H9 (cell line): ENCODE results near the gene MRPS23. TPM values are rescaled to one million over a fixed set of nuclear protein-coding genes. Genes with fewer than 3 reads are reported as not detected.

Experiments used
- DNase-seq: peaks from one replicate; pipeline ENCODE4 v3.0.0-alpha.2; 2017
- H2AFZ ChIP-seq: one replicate; pipeline ENCODE4 v1.6.1; 2013; ENCODE audit warnings: mild to moderate bottlenecking, low read length, control low read depth, moderate library complexity
- H2AK5ac ChIP-seq: 2 replicates; pipeline ENCODE4 v1.6.1; 2013; ENCODE audit warnings: low read length, control low read depth, mixed read lengths; ENCODE audit not compliant: insufficient read length
- H2BK120ac ChIP-seq: one replicate; pipeline ENCODE4 v1.6.1; 2013; ENCODE audit warnings: low read depth, mild to moderate bottlenecking, low read length, control low read depth, inconsistent platforms; ENCODE audit not compliant: poor library complexity, severe bottlenecking
- H2BK12ac ChIP-seq: 2 replicates; pipeline ENCODE4 v1.6.1; 2013; ENCODE audit warnings: low read length, control low read depth, mixed read lengths, low read depth; ENCODE audit not compliant: insufficient read length
- H2BK15ac ChIP-seq: 2 replicates; pipeline ENCODE4 v1.6.1; 2013; ENCODE audit warnings: low read depth, low read length, control low read depth
- H2BK20ac ChIP-seq: one replicate; pipeline ENCODE4 v1.6.1; 2013; ENCODE audit warnings: low read depth, mild to moderate bottlenecking, low read length, control low read depth, inconsistent platforms; ENCODE audit not compliant: poor library complexity, severe bottlenecking
- H2BK5ac ChIP-seq: 2 replicates; pipeline ENCODE4 v1.6.1; 2013; ENCODE audit warnings: low read length, control low read depth, mixed read lengths; ENCODE audit not compliant: insufficient read length
- H3K14ac ChIP-seq: 2 replicates; pipeline ENCODE4 v1.6.1; 2013; ENCODE audit warnings: low read length, control low read depth; ENCODE audit not compliant: insufficient read depth
- H3K18ac ChIP-seq: 2 replicates; pipeline ENCODE4 v1.6.1; 2013; ENCODE audit warnings: low read depth, mild to moderate bottlenecking, mixed read lengths, low read length, control low read depth; ENCODE audit not compliant: insufficient read length
- H3K23ac ChIP-seq: 2 replicates; pipeline ENCODE4 v1.6.1; 2013; ENCODE audit warnings: low read length, control low read depth, mixed read lengths, low read depth; ENCODE audit not compliant: insufficient read length
- H3K23me2 ChIP-seq: 2 replicates; pipeline ENCODE4 v1.6.1; 2013; ENCODE audit warnings: low read depth, mild to moderate bottlenecking, mixed read lengths, low read length, control low read depth; ENCODE audit not compliant: insufficient read length, poor library complexity, severe bottlenecking
- H3K27ac ChIP-seq: 2 replicates; pipeline ENCODE4 v1.5.1; 2013; ENCODE audit warnings: low read length, control low read depth, mixed read lengths, low read depth; ENCODE audit not compliant: insufficient read length
- H3K27me3 ChIP-seq: 2 replicates; pipeline ENCODE4 v1.6.1; 2013; ENCODE audit warnings: low read length, control low read depth, inconsistent platforms; ENCODE audit not compliant: insufficient read depth
- H3K4ac ChIP-seq: 2 replicates; pipeline ENCODE4 v1.6.1; 2013; ENCODE audit warnings: low read depth, mild to moderate bottlenecking, control low read depth, inconsistent platforms, low read length, moderate library complexity
- H3K4me1 ChIP-seq: 2 replicates; pipeline ENCODE4 v1.6.1; 2013; ENCODE audit warnings: low read length, control low read depth, inconsistent platforms; ENCODE audit not compliant: insufficient read depth
- H3K4me2 ChIP-seq: 2 replicates; pipeline ENCODE4 v1.6.1; 2013; ENCODE audit warnings: low read length, control low read depth, mixed read lengths; ENCODE audit not compliant: insufficient read length, insufficient read depth
- H3K56ac ChIP-seq: 2 replicates; pipeline ENCODE4 v1.6.1; 2013; ENCODE audit warnings: low read depth, mild to moderate bottlenecking, mixed read lengths, low read length, control low read depth; ENCODE audit not compliant: insufficient read length
- H3K79me1 ChIP-seq: 2 replicates; pipeline ENCODE4 v1.6.1; 2013; ENCODE audit warnings: low read depth, mild to moderate bottlenecking, moderate library complexity, low read length, control low read depth, inconsistent platforms; ENCODE audit not compliant: insufficient read depth, poor library complexity, severe bottlenecking
- H3K79me2 ChIP-seq: 2 replicates; pipeline ENCODE4 v1.6.1; 2013; ENCODE audit warnings: low read length, control low read depth, inconsistent platforms; ENCODE audit not compliant: insufficient read depth
- H3K9ac ChIP-seq: 2 replicates; pipeline ENCODE4 v1.6.1; 2013; ENCODE audit warnings: low read length, control low read depth, mixed read lengths; ENCODE audit not compliant: insufficient read length; ENCODE audit errors: extremely low read depth
- H3K9me3 ChIP-seq: one replicate; pipeline ENCODE4 v1.6.1; 2013; ENCODE audit warnings: low read depth, low read length, inconsistent platforms; ENCODE audit not compliant: control insufficient read depth
- H3T11ph ChIP-seq: one replicate; pipeline ENCODE4 v1.6.1; 2013; ENCODE audit warnings: mild to moderate bottlenecking, low read length, control low read depth, inconsistent platforms
- H4K20me1 ChIP-seq: one replicate; pipeline ENCODE4 v1.6.1; 2013; ENCODE audit not compliant: control insufficient read depth, insufficient read length, insufficient read depth
- H4K5ac ChIP-seq: 2 replicates; pipeline ENCODE4 v1.6.1; 2013; ENCODE audit warnings: low read depth, mild to moderate bottlenecking, mixed read lengths, low read length, control low read depth; ENCODE audit not compliant: insufficient read length
- H4K8ac ChIP-seq: replicated peaks from 2 replicates; pipeline ENCODE4 v1.6.1; 2013; ENCODE audit warnings: low read length, control low read depth, mixed read lengths, low read depth; ENCODE audit not compliant: insufficient read length
- H4K91ac ChIP-seq: 2 replicates; pipeline ENCODE4 v1.6.1; 2013; ENCODE audit warnings: low read depth, mild to moderate bottlenecking, moderate library complexity, mixed read lengths, low read length, control low read depth; ENCODE audit not compliant: insufficient read length
- H3K27ac Mint-ChIP-seq, 3 experiments: 2 replicates in 2 of 3; 3 replicates in 1 of 3; pipeline ENCODE4 v1.8.0; 2020 to 2021; ENCODE audit warnings: mixed read lengths in 3 of 3, mild to moderate bottlenecking in 1 of 3, moderate library complexity in 1 of 3
- H3K27me3 Mint-ChIP-seq: 2 replicates; pipeline ENCODE4 v1.8.0; 2021; ENCODE audit warnings: low read depth, mild to moderate bottlenecking, moderate library complexity, mixed read lengths
- H3K36me3 Mint-ChIP-seq, 3 experiments: 2 replicates in 2 of 3; 3 replicates in 1 of 3; pipeline ENCODE4 v1.8.0; 2020 to 2021; ENCODE audit warnings: low read depth in 3 of 3, mixed read lengths in 3 of 3; ENCODE audit not compliant: insufficient read depth in 1 of 3
- H3K4me1 Mint-ChIP-seq, 2 experiments: 2 replicates each; pipeline ENCODE4 v1.8.0; 2020; ENCODE audit warnings: mixed read lengths in 2 of 2
- H3K4me3 Mint-ChIP-seq, 2 experiments: 2 replicates in 1 of 2; 3 replicates in 1 of 2; pipeline ENCODE4 v1.8.0; 2020 to 2021; ENCODE audit warnings: mild to moderate bottlenecking in 2 of 2, mixed read lengths in 2 of 2, moderate library complexity in 1 of 2
- H3K9me3 Mint-ChIP-seq, 2 experiments: 2 replicates in 1 of 2; 3 replicates in 1 of 2; pipeline ENCODE4 v1.8.0; 2020; ENCODE audit warnings: mild to moderate bottlenecking in 2 of 2, mixed read lengths in 2 of 2, moderate library complexity in 1 of 2
- WGBS: extraction: QIAGEN DNeasy Blood & Tissue Kit; methylation state at CpG from one replicate; pipeline ENCODE4 v1.1.7; 2013; ENCODE audit warnings: missing lambda C conversion rate, low lambda C conversion rate, mixed read lengths; ENCODE audit not compliant: insufficient read length; ENCODE audit errors: extremely low coverage; 5-methylcytosine and 5-hydroxymethylcytosine counted together
- total RNA-seq: library from RNA; stranded (reverse); gene quantifications from 2 replicates; pipeline ENCODE4 v1.2.1, GENCODE V29; 2021
- TF ChIP-seq, protein P1 (sequence below): fragments of 200-600 bp; sonication (generic); conservative IDR thresholded peaks from 3 replicates; pipeline ENCODE4 v1.8.0; 2021; ENCODE audit warnings: antibody characterized with exemption, mild to moderate bottlenecking

The MRPS23 gene
- total RNA-seq, 1 experiment from 2014 or later = 62.0 TPM

DNA sequence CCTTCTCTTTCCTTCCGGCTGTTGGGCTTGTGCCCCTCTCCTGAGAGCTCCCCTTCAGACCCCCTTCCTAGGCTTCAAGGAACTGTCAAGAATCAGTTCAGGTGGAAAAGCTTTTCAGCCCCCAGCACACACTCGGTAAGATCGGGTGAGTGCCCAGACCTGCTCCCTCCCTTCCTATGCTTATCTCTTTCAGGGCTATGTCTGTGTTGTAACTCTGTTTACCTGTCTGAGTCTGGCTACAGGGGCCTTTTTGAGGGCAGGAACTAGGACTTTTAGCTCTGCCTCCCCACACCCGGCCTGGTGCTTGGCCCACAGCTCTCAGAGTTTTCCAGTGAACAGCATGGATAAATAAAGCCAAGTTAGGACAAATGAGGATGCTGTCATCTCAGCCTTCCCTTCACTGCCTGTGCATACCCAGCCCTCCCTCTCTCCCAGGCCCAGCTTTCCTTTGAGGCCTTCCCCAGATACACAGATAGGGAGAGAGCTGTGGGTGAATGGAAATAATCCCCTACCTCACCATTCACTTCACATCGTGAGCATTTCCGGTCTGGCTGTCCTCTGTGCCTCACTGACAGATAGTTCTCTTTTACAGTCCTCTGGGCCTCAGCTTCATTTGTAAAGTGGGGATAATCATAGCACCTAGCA, 5.7 kb upstream of the MRPS23 start:
- peak overlapping the region in 2 of 3 experiments; percentile 7 to 28; a peak in 2 of 7 replicates for H3K27ac Mint-ChIP-seq
- no peak for DNase-seq
- Histone ChIP-seq H3K9me3 (no peaks in the 10 kb centered on the region), H3K18ac (no peak overlapping the region), H4K20me1 (no peaks in the 10 kb centered on the region), H2BK120ac (no peak overlapping the region), H3K56ac (no peak overlapping the region), H4K8ac (no peak overlapping the region), H2BK15ac (no peak overlapping the region), H3T11ph (no peak overlapping the region), H4K91ac (no peak overlapping the region), H3K79me1 (no peaks in the 10 kb centered on the region), H2AFZ (no peak overlapping the region), H3K27ac (no peak overlapping the region), H2AK5ac (no peak overlapping the region), H3K27me3 (no peaks in the 10 kb centered on the region), H2BK12ac (no peak overlapping the region), H3K4me2 (no peak overlapping the region), H2BK20ac (no peak overlapping the region), H3K4ac (no peak overlapping the region), H3K9ac (no peak overlapping the region), H3K4me1 (peaks cover 2% of the 10 kb centered on the region; the same call in 1 of the 2 replicates), H3K23ac (no peak overlapping the region), H4K5ac (no peak overlapping the region), H3K79me2 (no peaks in the 10 kb centered on the region), H3K14ac (no peak overlapping the region), H3K23me2 (no peaks in the 10 kb centered on the region), H2BK5ac (no peak overlapping the region)
- peaks cover 23% of the 10 kb centered on the region for H3K27me3 Mint-ChIP-seq
- peaks cover 28 to 32% of the 10 kb centered on the region in 2 experiments for H3K4me1 Mint-ChIP-seq
- no peaks in the 10 kb centered on the region; a peak in 1 of 5 replicates for H3K9me3 Mint-ChIP-seq
- H3K4me3 Mint-ChIP-seq = no peak overlapping the region
- H3K36me3 Mint-ChIP-seq = no peaks in the 10 kb centered on the region; a peak in 1 of 7 replicates
- WGBS = no CpG with 5 or more reads among the region's 6 CpGs
- TF ChIP-seq, protein P1, sequence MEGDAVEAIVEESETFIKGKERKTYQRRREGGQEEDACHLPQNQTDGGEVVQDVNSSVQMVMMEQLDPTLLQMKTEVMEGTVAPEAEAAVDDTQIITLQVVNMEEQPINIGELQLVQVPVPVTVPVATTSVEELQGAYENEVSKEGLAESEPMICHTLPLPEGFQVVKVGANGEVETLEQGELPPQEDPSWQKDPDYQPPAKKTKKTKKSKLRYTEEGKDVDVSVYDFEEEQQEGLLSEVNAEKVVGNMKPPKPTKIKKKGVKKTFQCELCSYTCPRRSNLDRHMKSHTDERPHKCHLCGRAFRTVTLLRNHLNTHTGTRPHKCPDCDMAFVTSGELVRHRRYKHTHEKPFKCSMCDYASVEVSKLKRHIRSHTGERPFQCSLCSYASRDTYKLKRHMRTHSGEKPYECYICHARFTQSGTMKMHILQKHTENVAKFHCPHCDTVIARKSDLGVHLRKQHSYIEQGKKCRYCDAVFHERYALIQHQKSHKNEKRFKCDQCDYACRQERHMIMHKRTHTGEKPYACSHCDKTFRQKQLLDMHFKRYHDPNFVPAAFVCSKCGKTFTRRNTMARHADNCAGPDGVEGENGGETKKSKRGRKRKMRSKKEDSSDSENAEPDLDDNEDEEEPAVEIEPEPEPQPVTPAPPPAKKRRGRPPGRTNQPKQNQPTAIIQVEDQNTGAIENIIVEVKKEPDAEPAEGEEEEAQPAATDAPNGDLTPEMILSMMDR = no peak
